Trophoblast cell (in vitro differentiated cells and primary cell): ENCODE data around the gene LANCL3.

Source experiments
- DNase-seq, 2 donors: peaks; one replicate each; pipeline ENCODE4 v3.0.0-alpha.2; 2016
- H2AFZ ChIP-seq: 2 replicates; pipeline ENCODE4 v1.6.1; 2013; ENCODE audit warnings: low read length, moderate library complexity, mild to moderate bottlenecking; ENCODE audit not compliant: insufficient read depth, poor library complexity
- H2AK5ac ChIP-seq: 2 replicates; pipeline ENCODE4 v1.6.1; 2013; ENCODE audit warnings: mild to moderate bottlenecking, low read length
- H2BK120ac ChIP-seq: 2 replicates; pipeline ENCODE4 v1.6.1; 2013; ENCODE audit warnings: low read length, mild to moderate bottlenecking, moderate library complexity; ENCODE audit not compliant: insufficient read depth, poor library complexity
- H2BK12ac ChIP-seq: 2 replicates; pipeline ENCODE4 v1.6.1; 2013; ENCODE audit warnings: mild to moderate bottlenecking, low read length, moderate library complexity
- H2BK5ac ChIP-seq: 2 replicates; pipeline ENCODE4 v1.6.1; 2013; ENCODE audit warnings: low read length, low read depth, moderate library complexity, mild to moderate bottlenecking; ENCODE audit not compliant: poor library complexity
- H3K14ac ChIP-seq: 2 replicates; pipeline ENCODE4 v1.6.1; 2013; ENCODE audit warnings: mild to moderate bottlenecking, low read length
- H3K18ac ChIP-seq: 2 replicates; pipeline ENCODE4 v1.6.1; 2013; ENCODE audit warnings: mild to moderate bottlenecking, low read length
- H3K23ac ChIP-seq: 2 replicates; pipeline ENCODE4 v1.6.1; 2013; ENCODE audit warnings: low read length
- H3K27ac ChIP-seq: 2 replicates; pipeline ENCODE4 v1.5.1; 2013; ENCODE audit warnings: low read depth, mild to moderate bottlenecking, inconsistent platforms, low read length, moderate library complexity
- H3K27me3 ChIP-seq: 2 replicates; pipeline ENCODE4 v1.6.1; 2013; ENCODE audit warnings: inconsistent platforms, mild to moderate bottlenecking, low read length, moderate library complexity; ENCODE audit not compliant: insufficient read depth
- H3K36me3 ChIP-seq, 2 experiments: 1 replicate in 1 of 2; 2 replicates in 1 of 2; pipeline ENCODE4 v1.6.1; 2013; ENCODE audit warnings: low read length in 2 of 2, mild to moderate bottlenecking in 2 of 2, moderate library complexity in 1 of 2; ENCODE audit not compliant: insufficient read depth in 2 of 2, control insufficient read depth in 1 of 2
- H3K4ac ChIP-seq: 2 replicates; pipeline ENCODE4 v1.6.1; 2013; ENCODE audit warnings: low read depth, mild to moderate bottlenecking, low read length, moderate library complexity
- H3K4me1 ChIP-seq, 2 experiments: 1 replicate in 1 of 2; 2 replicates in 1 of 2; pipeline ENCODE4 v1.6.1; 2013; ENCODE audit warnings: low read length in 2 of 2, mild to moderate bottlenecking in 2 of 2, moderate library complexity in 1 of 2; ENCODE audit not compliant: insufficient read depth in 2 of 2, control insufficient read depth in 1 of 2
- H3K4me2 ChIP-seq: 2 replicates; pipeline ENCODE4 v1.6.1; 2013; ENCODE audit warnings: inconsistent platforms, mild to moderate bottlenecking, low read length, moderate library complexity
- H3K4me3 ChIP-seq: 2 replicates; pipeline ENCODE4 v1.5.1; 2013; ENCODE audit warnings: mild to moderate bottlenecking, low read depth, low read length, inconsistent platforms
- H3K79me1 ChIP-seq: one replicate; pipeline ENCODE4 v1.6.1; 2013; ENCODE audit warnings: low read length
- H3K79me2 ChIP-seq: 2 replicates; pipeline ENCODE4 v1.6.1; 2013; ENCODE audit warnings: low read length, mild to moderate bottlenecking; ENCODE audit not compliant: control insufficient read depth, insufficient read depth, poor library complexity
- H3K9ac ChIP-seq: 2 replicates; pipeline ENCODE4 v1.6.1; 2013; ENCODE audit warnings: mild to moderate bottlenecking, low read length
- H3K9me3 ChIP-seq: 2 replicates; pipeline ENCODE4 v1.6.1; 2013; ENCODE audit warnings: low read depth, mild to moderate bottlenecking, control low read depth, inconsistent platforms, low read length; ENCODE audit not compliant: insufficient read depth
- H4K12ac ChIP-seq: 2 replicates; pipeline ENCODE4 v1.6.1; 2013; ENCODE audit warnings: low read depth, mild to moderate bottlenecking, low read length, moderate library complexity
- H4K8ac ChIP-seq: 2 replicates; pipeline ENCODE4 v1.6.1; 2013; ENCODE audit warnings: low read depth, mild to moderate bottlenecking, low read length, moderate library complexity
- H4K91ac ChIP-seq: one replicate; pipeline ENCODE4 v1.6.1; 2013; ENCODE audit warnings: low read depth, mild to moderate bottlenecking, low read length, moderate library complexity
- WGBS: extraction: QIAGEN DNeasy Blood & Tissue Kit; methylation state at CpG from one replicate; pipeline ENCODE4 v1.1.7; 2013; ENCODE audit warnings: missing lambda C conversion rate; ENCODE audit not compliant: insufficient read length, insufficient coverage; ENCODE audit errors: extremely low coverage; 5-methylcytosine and 5-hydroxymethylcytosine counted together

LANCL3 gene

GRCh38 chrX:37701588-37701987 is 130.1 kb downstream of the LANCL3 start:
- H3K4me3 ChIP-seq = no peak overlapping the region
- no peak overlapping the region for H4K8ac ChIP-seq
- no peaks in the 10 kb centered on the region for H3K36me3 ChIP-seq
- no peak overlapping the region for H3K4ac ChIP-seq
- no peaks in the 10 kb centered on the region for H3K4me1 ChIP-seq
- no peak overlapping the region for H3K9ac ChIP-seq
- no peak overlapping the region for H2AFZ ChIP-seq
- no peak overlapping the region for H2BK120ac ChIP-seq
- no peak overlapping the region for H3K14ac ChIP-seq
- WGBS = no CpG with 5 or more reads among the region's 4 CpGs
- H3K18ac ChIP-seq = no peak overlapping the region
- no peak overlapping the region for H2AK5ac ChIP-seq
- no peak overlapping the region for H2BK12ac ChIP-seq
- no peaks in the 10 kb centered on the region for H3K27me3 ChIP-seq
- H2BK5ac ChIP-seq = no peak overlapping the region
- no peaks in the 10 kb centered on the region for H3K79me2 ChIP-seq
- H4K91ac ChIP-seq = no peak overlapping the region
- no peak overlapping the region for H3K23ac ChIP-seq
- no peak overlapping the region for H4K12ac ChIP-seq
- H3K4me2 ChIP-seq = no peak overlapping the region
- H3K9me3 ChIP-seq = no peaks in the 10 kb centered on the region
- no peak for DNase-seq
- H3K27ac ChIP-seq = no peak overlapping the region
- no peaks in the 10 kb centered on the region for H3K79me1 ChIP-seq

- Histone ChIP-seq H4K91ac (no peak overlapping the region), H4K12ac (no peak overlapping the region), H3K18ac (no peak overlapping the region), H3K23ac (no peak overlapping the region), H3K4me3 (no peak overlapping the region), H2BK12ac (no peak overlapping the region), H2BK120ac (no peak overlapping the region), H3K4me2 (no peak overlapping the region), H3K9ac (no peak overlapping the region), H3K36me3 (no peaks in the 10 kb centered on the region), H4K8ac (no peak overlapping the region), H3K79me2 (no peaks in the 10 kb centered on the region), H3K14ac (no peak overlapping the region), H3K9me3 (no peaks in the 10 kb centered on the region), H2AK5ac (no peak overlapping the region), H2BK5ac (no peak overlapping the region), H2AFZ (no peak overlapping the region), H3K27ac (no peak overlapping the region), H3K79me1 (no peaks in the 10 kb centered on the region), H3K4ac (no peak overlapping the region), H3K4me1 (no peaks in the 10 kb centered on the region), H3K27me3 (no peaks in the 10 kb centered on the region)
- no CpG with 5 or more reads among the region's 3 CpGs for WGBS
- no peak for DNase-seq
Observed at GRCh38 chrX:37711991-37712390, 140.5 kb downstream of the LANCL3 start.

GRCh38 chrX:37712458-37712857 is 141.0 kb downstream of the LANCL3 start:
- no peak overlapping the region for H3K23ac ChIP-seq
- no peak overlapping the region for H3K4me2 ChIP-seq
- H3K9ac ChIP-seq = no peak overlapping the region
- no CpG with 5 or more reads among the region's 3 CpGs for WGBS
- H2AFZ ChIP-seq = no peak overlapping the region
- no peak overlapping the region for H3K14ac ChIP-seq
- no peak overlapping the region for H3K4me3 ChIP-seq
- H2BK12ac ChIP-seq = no peak overlapping the region
- no peaks in the 10 kb centered on the region for H3K79me1 ChIP-seq
- H3K4me1 ChIP-seq = no peaks in the 10 kb centered on the region
- H3K9me3 ChIP-seq = no peaks in the 10 kb centered on the region
- H3K27ac ChIP-seq = no peak overlapping the region
- H3K27me3 ChIP-seq = no peaks in the 10 kb centered on the region
- peak in 1 of 2 donors; percentile 8 for DNase-seq
- no peak overlapping the region for H2BK5ac ChIP-seq
- H4K12ac ChIP-seq = no peak overlapping the region
- no peaks in the 10 kb centered on the region for H3K36me3 ChIP-seq
- H2BK120ac ChIP-seq = no peak overlapping the region
- H3K79me2 ChIP-seq = no peaks in the 10 kb centered on the region
- H2AK5ac ChIP-seq = no peak overlapping the region
- H3K18ac ChIP-seq = no peak overlapping the region
- H4K8ac ChIP-seq = no peak overlapping the region
- H3K4ac ChIP-seq = no peak overlapping the region
- no peak overlapping the region for H4K91ac ChIP-seq

GRCh38 chrX:37714479-37714878 is 143.0 kb downstream of the LANCL3 start:
- Histone ChIP-seq H4K91ac (no peak overlapping the region), H3K4me2 (no peak overlapping the region)
- WGBS = no CpG with 5 or more reads among the region's 2 CpGs

More at GRCh38 chrX:37714479-37714878, 143.0 kb downstream of the LANCL3 start:
- Histone ChIP-seq H3K27ac (no peak overlapping the region), H2BK12ac (no peak overlapping the region), H2AK5ac (no peak overlapping the region), H3K4me3 (no peak overlapping the region), H3K36me3 (no peaks in the 10 kb centered on the region), H4K12ac (no peak overlapping the region), H3K79me1 (no peaks in the 10 kb centered on the region), H2BK5ac (no peak overlapping the region), H3K4ac (no peak overlapping the region), H3K14ac (no peak overlapping the region), H2AFZ (no peak overlapping the region), H3K79me2 (no peaks in the 10 kb centered on the region), H3K9ac (no peak overlapping the region), H3K4me1 (no peaks in the 10 kb centered on the region), H4K8ac (no peak overlapping the region), H2BK120ac (no peak overlapping the region), H3K9me3 (no peaks in the 10 kb centered on the region), H3K23ac (no peak overlapping the region), H3K18ac (no peak overlapping the region), H3K27me3 (no peaks in the 10 kb centered on the region)
- DNase-seq = no peak
